Measurements from ENCODE around the gene ZBED6.
"Not testable (repeated sequence)": the region's sequence is repeated elsewhere in the genome, so short reads cannot be mapped to it uniquely, and the experiment has no call there.

Gene ZBED6, protein sequence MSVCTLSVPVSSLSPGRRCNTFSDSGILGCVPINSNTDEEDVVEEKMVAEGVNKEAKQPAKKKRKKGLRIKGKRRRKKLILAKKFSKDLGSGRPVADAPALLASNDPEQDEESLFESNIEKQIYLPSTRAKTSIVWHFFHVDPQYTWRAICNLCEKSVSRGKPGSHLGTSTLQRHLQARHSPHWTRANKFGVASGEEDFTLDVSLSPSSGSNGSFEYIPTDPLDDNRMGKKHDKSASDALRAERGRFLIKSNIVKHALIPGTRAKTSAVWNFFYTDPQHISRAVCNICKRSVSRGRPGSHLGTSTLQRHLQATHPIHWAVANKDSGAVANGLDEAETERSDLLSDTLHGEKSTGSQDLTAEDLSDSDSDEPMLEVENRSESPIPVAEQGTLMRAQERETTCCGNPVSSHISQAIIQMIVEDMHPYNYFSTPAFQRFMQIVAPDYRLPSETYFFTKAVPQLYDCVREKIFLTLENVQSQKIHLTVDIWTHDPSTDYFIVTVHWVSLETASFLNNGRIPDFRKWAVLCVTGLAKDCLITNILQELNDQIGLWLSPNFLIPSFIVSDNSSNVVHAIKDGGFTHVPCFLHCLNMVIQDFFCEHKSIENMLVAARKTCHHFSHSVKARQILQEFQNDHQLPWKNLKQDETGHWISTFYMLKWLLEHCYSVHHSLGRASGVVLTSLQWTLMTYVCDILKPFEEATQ (N-terminal part only)

DNA sequence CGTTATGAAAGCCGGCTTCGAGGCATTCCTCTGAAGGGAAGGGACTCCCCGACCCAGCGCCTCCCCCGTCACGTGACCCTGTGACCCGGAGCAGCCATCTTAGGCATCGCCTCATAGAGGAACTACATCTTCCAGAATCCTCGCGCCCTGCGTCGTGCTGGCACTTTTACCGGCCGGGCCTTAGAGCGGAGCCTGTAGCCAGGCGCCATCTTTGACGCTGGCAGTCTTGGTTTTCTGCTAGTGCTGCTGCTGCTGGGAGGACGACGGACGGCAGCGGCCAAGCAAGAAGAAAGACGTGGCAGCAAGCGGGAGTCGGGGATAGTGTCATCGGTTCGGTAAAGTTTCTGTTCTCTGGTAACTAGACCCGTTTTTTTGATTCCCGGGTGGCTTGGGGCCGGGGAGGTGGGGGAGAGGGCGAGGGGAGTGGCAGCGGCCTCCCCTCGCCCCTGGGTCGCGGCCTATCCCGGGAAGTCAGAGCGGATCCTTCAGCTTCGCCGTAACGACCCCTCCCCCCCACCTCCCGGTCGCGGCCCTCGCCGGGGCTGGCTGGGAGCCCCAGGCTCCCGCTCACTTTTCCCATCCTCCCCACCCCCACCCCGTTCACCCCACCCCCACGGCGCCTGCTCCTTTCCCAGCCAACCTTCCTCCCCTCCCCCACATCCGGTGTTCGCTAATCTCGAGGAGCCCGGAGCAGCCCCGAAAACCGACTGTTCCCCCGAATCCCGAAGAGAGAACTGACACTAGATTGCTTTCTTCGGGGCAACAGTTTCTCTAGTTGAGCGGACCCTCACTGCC, at the start of gene ZBED6, which contains the start of gene ZC3H11A:
Gene ZBED6 (plus strand): TSS at position 183 of the 795 bp plus-strand sequence. CDS start 1,900 bp downstream, outside the sequence.
Gene ZC3H11A (plus strand): TSS at position 183 of the 795 bp plus-strand sequence. CDS start 21,448 bp downstream, outside the sequence.
- peak; percentile 96 for DNase-seq (ENCODE audit: low spot score)

DNA sequence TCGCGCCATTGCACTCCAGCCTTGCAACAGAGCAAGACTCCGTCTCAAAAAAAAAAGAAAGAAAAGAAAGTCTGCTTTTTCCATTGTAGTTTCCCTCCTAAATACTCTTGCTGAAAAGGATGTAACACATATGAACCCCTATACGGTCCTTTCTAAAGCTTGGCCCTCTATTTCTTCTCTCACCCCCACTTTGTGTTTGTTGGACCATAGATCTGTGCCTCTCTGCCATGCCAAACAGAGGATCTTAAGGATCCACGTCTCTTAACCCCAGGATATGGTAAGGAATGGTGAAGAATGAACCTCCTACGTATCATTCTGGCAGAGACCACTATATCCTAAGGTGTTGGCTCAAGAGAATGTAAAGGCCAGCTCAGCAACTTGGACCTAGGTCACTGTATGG, 49.1 kb upstream of the ZBED6 start:
- no peak for DNase-seq (ENCODE audit: low spot score)

DNA sequence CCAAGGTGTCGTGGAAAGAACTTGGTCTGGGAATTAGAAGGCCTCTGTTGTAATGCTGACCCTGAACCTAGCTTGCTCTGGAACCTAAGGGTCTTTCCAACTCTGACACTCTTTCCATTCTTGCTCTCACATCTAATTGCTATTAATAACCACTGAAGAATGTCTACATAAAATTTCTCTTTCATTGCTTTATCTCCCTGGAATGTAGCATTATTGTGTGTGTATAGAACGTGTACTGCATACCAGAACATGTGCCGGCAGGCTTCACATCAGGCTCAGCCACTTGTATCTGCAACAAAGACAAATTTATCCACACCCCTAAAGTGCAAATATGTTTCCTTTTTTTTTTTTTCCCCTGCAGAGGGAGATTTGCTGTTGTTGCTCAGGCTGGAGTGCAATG, 44.4 kb upstream of the ZBED6 start:
- DNase-seq (ENCODE audit: low spot score): no peak

DNA sequence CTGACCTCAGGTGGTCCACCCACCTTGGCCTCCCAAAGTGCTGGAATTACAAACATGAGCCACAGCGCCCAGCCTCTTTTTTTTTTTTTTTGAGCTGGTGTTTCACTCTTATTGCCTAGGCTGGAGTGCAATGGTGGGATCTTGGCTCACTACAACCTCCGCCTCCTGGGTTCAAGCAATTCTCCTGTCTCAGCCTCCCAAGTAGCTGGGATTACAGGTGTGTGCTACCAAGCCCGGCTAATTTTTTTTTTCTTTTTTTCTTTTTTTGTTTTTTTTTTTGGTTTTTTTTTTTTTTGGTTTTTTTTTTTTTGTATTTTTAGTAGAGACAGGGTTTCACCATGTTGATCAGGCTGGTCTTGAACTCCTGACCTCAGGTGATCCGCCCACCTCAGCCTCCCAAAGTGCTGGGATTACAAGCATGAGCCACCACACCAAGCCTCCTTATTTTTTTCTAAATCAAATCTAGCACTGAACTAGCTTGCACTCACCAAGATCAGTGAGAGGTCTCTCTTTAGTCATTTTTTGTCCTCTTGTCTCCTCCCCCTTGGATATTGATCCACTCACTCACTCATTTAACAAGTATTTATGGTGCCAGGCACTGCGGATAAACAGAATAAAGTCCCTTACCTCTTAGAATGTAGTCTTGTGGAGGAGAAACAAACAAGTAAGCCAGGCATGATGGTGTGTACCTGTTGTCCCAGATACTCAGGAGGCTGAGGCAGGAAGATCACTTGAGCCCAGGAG, 43.6 kb upstream of the ZBED6 start:
- not testable (repeated sequence) for DNase-seq (ENCODE audit: low spot score)

DNA sequence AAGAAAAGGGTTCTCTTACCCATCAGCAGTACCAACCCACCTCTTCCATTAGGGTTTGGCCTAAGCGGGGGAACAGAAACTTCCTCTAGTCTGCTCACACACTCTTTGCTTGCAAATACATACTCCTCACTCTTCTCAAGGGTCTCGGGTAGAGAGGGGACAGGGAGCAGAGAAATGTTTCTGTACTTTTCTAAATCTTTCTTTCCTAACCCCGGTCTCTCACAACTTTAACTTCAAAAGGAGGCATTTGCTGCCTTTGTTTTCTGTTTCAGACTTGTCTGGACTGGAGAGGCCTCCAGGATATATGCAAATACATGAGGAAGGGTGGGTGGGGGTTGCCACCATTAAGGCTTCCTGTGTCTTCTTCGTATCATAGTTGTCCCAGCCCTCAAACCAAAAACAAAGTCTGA, 41.0 kb upstream of the ZBED6 start:
- no peak for DNase-seq (ENCODE audit: low spot score)

DNA sequence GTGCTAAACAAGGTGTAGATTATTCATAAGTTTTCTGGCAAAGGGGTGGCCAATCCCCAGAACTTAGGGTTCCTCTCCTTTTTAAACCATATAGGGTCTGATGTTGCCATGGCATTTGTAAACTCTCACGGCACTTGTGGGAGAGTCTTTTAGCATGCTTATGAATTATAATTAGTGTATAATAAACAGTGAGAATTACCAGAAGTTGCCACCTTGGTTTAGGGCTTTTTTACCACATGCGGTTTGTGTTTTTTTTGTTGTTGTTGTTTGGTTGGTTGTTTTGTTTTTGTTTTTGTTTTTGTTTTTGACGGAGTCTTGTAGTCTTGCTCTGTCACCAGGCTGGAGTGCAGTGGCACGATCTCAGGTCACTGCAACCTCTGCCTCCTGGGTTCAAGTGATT, 39.4 kb upstream of the ZBED6 start:
- no peak for DNase-seq (ENCODE audit: low spot score)

DNA sequence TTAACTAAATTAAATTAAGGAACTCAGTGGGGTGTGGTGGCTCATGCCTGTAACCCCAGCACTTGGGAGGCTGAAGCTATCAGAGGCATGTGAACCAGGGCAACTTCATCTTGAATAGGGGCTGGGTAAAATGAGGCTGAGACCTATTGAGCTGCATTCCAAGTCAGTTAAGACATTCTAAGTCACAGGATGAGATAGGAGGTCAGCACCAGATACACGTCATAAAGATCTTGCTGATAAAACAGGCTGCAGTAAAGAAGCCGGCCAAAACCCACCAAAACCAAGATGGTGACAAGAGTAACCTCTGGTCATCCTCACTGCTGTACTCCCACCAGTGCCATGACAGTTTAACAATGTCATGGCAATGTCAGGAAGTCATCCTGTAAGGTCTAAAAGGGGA, 36.7 kb upstream of the ZBED6 start:
- not testable (repeated sequence) for DNase-seq (ENCODE audit: low spot score)

DNA sequence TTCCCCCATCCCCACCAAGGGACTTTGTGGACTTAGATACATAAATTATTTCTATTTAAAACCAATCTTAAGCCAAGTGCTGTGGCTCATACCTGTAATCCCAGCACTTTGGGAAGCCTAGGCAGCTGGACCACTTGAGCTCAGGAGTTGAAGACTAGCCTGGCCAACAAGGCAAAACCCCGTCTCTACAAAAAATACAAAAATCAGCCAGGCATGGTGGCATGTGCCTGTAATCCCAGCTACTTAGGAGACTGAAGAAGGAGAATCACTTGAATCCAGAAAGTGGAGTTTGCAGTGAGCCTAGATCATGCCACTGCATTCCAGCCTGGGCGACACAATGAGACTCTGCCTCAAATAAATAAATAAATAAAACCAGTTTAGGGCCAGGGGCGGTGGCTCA, 34.9 kb upstream of the ZBED6 start:
- no peak for DNase-seq (ENCODE audit: low spot score)

DNA sequence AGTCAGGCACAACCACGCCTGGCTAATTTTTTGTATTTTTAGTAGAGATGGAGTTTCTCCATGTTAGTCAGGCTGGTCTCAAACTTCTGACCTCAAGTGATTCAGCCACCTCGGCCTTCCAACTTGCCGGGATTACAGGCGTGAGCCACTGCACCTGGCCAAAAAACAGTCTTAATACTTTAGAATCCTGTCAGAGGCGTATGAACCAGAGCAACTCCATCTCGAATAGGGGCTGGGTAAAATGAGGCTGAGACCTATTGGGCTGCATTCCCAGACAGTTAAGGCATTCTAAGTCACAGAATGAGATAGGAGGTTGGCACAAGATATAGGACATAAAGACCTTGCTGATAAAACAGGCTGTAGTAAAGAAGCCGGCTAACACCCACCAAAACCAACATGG, 33.5 kb upstream of the ZBED6 start:
- DNase-seq (ENCODE audit: low spot score): not testable (repeated sequence)

DNA sequence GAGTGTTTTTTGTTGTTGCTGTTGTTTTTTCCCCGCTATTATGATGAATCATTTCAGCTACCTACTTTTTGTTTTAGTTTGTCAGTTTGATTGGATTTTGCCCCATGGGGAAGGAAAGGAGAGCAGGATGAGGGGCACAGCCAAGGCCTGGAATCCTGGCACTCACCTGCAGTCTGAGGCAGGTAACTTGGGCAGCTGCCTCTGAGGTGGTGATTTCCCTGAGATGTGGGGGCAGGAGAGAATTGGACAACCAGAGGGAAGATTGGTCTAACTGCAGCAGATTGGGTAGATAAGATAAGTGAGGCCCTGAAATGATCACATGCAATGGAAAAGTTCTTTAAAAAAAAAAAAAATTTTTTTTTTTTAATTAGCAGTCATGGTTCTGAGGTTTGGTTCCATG, 31.9 kb upstream of the ZBED6 start:
- DNase-seq (ENCODE audit: low spot score): no peak

DNA sequence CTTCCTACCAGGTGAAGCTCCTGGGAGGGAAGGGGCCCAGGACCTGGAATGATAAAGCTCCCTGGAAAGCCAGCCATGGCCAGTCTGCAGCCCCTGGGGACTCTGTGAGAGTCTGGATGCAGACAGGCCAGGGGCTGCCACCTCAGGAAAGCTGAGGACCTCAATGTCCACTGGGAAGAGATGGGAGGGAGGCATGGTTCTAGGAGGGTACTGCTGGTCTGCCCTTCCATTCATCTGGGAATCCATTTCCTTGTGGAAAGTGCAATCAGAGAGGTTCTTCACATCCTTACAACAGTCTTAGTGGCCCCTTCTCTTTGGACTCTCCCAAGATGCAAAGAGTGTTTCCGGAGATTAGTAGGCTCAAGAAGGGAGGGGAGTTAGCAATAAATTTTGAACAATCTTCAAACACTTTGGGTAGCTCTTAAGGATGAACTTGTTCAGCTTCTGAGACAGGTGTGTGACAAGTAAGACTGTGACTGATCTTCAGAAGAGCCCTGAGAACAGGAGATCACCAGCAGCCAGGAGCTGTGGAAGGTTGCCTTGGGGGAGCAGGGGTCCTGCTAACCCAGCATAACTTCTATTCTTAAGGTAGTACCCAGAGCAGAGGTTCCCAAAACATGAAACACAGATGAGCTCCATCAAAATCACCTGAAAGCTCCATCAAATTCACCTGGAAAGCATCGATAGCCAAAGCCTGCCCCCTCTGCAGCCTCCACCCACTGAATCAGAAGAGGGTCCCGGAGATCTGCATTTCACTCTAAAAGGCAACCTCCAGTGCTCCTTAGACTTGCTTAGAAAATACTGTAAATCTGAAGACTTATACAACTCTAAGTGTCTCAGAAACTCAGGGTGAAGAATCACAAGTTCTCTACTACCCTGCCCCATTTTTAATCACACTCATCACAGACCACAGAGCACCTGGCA, 31.1 kb upstream of the ZBED6 start:
- DNase-seq (ENCODE audit: low spot score): no peak

DNA sequence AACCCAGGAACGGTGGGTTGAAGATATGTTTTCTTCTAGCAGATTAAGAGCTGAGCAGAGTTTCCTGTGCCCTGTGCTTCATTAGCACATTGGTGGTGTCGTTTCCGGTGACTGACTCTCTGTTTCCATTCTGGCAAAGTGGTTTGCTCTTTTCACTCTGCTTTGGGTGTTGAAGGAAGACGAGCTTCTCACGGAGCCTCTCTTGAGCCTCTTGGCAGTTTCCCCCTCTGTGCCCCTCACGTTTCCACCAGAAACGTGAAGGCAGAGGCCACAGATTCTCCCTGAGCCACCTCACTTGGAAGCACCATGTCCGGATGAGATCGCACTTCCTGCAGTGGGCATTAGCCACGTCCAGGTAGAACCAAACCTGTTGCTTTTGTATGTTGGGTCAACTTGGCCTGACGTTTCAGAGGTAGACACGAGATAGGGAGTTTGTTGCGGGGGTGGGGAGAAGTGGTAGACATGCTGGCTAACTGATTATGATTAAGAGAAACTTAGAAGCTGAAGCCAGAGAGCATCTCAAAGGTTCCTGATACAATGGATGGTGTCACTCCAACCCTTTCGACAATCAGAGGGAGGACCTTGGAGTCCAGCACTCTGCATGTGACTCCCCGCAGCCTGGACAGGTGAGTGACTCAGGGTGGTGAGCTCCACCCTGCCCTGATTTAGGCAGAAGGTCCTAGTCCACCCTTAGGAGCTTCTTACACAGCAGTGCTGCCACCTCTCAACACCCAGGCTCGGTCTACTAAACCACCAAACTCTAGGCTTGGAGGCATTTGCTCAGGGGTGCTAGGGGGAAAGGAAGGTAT, 30.2 kb upstream of the ZBED6 start, which contains the start of gene LAX1:
Gene LAX1 (plus strand): TSS at position 155 of the 809 bp plus-strand sequence. CDS start 383 bp downstream, at position 538.
- DNase-seq (ENCODE audit: low spot score): no peak

DNA sequence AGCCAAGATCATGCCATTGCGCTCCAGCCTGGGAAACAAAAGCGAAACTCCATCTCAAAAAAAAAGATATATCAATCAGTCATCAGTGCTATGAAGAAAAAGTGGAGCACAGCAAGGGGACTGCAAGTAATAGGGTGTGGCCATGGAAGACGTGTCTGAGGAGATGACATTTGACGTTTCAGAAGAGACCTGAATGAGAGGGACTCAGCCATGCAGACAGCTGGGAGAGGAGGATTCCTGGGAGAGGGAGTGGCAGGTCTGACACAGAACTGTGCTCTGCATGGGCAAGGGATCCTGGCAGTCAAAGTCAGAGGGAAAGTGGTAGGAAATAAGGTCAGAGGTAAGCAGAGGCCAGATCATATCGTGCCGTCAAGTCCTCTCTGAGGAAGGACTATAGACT, 27.2 kb upstream of the ZBED6 start:
- DNase-seq (ENCODE audit: low spot score): no peak

DNA sequence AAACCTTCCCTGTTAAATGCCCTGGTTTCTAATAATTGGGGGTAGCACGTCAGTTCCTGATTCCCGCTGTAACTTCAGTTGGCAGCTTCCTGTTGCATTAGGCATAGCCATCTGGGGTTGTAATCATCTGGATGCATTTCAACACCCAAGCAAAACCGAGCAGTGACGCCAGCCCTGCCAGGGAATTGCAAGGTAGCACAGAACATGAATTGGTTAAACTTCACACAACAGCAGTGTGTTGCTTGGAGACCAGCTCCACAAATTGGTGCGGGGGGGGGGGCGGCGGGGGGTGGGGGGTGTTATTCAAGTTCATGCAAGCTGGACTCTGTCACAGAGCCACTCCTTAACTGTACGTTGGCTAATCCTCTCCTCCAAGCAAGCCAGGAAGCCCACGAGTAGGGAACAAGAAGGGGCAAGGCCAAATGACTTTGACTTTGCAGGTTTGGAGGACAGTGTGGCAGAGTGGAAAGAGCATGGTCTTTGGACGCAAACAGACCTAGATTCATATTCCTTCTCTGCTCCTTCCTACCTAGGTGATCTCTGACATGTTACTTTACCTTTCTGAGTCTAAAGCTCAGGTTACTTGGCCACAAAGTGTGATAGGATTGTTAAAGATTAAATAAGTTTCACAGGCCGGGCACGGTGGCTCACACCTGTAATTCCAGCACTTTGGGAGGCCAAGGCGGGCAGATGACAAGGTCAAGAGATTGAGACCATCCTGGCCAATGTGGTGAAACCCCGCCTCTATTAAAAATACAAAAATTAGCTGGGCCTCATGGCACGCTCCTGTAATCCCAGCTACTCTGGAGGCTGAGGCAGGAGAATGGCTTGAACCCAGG, 25.7 kb upstream of the ZBED6 start:
- DNase-seq (ENCODE audit: low spot score): peak; percentile 49

DNA sequence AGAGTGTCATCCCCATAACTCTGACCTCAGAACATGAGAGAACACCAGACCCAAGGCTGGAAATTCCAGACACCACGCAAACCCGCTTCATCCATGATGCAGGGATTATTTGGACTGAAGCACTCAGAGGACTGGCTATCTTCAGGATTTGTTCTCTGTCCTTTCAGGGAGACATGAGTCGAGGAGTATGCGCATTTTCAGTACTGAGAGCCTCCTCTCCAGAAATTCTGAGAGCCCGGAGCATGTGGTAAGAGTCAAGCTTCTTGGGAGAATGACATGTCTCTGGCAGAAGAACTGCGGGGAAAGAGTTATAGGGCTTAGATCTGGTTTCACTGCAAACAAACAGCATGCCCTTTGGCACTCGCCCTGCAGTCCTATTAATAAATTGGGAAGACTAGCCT, 23.5 kb upstream of the ZBED6 start:
- DNase-seq (ENCODE audit: low spot score): no peak

DNA sequence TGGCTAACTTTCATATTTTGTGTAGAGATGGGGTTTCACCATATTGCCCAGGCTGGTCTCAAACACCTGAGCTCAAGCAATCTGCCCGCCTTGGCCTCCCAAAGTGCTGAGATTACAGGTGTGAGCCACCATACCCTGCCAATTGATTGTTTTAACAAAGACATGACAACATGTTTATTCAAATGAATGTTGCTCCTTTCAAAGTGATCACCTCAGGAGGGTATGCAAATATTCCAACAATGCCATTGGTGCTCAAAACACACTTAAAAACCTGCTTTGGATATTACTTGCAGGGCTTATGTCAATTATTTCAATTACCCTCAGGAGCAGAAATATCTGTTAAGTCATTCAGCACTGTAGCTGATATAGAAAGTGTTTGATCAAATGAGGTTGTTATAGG, 22.6 kb upstream of the ZBED6 start:
- DNase-seq (ENCODE audit: low spot score): no peak

DNA sequence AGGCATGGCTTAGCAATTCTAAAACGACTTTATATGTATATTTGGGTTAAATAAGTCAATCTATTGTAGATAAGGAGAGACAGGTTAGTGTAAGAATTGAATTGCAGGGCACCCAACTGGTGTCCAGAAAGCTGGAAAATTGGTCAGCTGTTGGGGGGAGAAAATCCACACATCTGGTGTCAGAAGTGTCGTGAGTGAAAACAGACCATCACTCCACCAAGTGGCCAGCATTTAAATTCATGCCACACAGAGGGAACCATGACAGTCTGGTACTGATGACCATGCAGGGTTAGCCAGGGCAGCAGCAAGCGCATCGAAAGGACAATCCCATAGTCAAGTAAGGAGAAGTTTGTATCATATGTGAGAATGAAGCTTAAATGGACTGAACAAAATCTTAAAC, 18.8 kb upstream of the ZBED6 start:
- no peak for DNase-seq (ENCODE audit: low spot score)

DNA sequence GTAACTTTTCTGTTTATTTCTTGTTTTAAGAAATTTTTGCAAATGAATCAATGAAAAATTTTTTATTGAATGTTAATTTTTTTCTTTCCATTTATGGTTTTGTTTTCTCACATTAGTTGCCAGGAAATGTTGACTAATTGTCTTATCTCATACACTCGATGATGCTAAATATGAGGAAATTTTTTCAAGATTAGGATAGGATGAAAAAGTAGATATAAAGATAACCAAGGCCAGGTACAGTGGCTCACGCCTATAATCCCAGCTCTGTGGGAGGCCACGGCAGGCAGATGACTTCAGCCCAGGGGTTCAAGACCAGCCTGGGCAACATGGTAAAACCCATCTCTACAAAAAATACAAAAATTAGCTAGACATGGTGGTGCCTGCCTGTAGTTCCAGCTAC, 17.8 kb upstream of the ZBED6 start:
- DNase-seq (ENCODE audit: low spot score): no peak

DNA sequence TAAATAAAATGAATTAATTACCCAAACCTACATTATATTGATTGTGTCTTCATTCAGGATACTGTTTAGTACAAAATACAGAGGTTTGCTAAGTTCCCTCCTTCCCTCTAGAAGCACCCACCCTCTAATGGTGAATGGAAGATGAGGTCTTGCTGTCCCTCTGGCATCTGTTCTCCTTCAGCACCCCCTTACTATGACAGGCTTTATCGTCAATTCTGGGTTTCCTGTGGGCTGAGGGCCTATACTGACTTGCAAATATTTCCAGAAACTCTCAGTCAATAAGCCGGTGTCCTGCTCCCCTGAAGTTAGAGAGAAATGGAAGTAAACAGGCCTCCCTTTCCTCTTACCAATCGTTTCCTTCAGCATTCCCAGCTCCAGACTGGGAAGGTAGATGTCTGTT, 17.3 kb upstream of the ZBED6 start:
- no peak for DNase-seq (ENCODE audit: low spot score)
